DMS 273 (cell line): ENCODE measurements around the gene MAS1L.

Experiments
- DNase-seq: peaks from one replicate; lab custom pipeline; 2025; ENCODE audit not compliant: unreplicated experiment; lab: John Stamatoyannopoulos, UW

MAS1L gene

DNA sequence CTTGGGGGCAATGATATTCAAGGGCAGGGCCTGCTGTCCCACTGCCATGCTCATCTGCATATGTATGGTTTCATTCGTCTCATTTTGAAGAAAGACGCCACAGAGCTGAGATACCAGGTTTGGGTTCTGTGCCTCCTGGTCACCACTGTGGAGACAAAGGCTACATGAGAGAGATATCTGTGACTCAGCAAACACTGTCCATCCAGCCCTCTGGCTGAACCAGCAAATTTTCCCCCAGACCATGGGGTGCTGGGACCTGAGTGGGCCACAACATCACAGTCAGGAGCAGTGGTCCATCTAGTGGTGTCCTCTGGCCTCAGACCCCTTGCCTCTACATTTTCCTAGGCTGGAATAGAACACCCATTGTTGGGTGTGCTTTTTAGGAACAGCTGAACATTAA lies at the start of gene MAS1L:
Gene MAS1L, minus strand, starts transcription at position 297 of the 400 bp plus-strand sequence. Its CDS starts 54 bp downstream, at position 243.
- no peak for DNase-seq

DNA sequence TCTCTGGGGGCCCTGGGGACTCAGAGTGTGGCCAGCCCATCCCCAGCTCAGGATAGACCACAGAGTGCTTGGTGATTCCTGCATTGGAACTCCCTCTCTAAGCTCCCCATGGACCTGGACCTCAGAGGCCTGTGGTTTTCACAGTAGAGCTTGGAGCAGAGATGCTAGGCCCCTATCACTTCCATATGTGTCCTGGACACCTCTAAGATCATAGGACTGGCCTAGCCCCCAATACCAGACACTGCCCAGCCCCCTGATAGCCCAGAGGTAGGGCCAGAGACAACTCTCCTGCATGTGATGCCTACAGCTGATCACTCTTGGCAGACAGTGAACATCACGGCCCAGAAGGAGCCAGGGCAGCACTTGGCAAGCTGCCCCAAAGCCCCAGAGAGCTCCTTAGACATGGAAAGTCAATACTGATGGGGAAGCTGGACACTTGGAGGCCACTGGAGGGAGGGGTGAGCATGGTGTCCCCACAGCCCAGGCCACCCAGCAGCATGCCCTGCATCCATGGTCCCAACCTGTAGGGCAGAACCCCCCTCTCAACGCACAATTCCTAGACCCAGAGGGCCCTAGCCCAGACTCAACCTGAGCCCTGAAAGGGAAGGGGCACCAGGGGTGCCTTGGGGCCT lies 44.7 kb upstream of the MAS1L start:
- no peak for DNase-seq

DNA sequence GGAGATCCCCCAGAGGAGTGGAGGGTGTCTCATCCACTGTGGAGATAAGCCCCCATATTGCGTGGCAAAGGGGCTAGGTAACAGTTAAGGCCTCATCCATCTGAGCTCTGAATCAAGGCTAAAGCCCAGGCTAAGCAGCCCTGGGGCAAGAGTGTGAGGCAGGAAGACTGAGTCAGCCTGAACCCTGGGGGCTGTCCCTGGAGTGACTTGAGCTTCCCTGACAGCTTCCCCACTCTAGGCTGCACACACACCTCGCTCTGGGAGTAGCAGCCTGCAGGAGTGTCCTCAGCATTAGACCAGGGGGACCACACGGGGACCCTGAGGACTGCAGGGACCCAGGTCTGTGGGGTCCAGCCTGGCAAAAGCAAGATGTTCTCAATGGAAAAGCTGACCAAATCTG lies 43.9 kb upstream of the MAS1L start:
- DNase-seq, result no peak

DNA sequence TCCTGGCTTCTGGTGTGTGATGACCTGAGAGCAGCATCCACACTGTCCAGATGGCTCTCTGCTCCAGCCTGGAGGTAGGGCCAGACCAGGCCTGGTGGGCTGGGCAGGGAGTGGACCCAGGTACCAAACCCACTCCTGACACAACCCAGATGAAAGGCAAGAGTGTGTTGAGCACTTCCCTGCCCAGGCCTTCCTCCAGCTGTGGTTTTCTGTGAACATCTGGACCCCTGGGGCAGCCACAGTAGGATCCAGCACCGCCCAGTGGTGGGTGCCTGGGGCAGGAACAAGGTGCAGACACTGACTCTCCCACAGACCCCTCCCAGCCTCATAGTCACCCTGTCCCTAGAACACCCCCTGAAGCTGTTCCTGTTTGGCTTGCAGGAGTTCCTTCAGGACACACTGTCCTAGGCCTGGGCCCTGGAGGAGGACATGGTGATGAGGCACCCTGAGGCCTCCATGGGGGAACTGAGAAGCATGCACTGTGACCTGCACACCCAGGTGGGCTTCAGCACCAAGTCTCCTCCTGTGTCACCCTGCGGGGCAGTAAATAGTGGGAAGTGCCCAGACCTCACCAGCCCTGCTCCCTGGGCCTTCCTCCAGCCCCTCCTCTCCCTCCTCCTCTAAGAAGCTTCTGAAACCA lies 43.0 kb upstream of the MAS1L start:
- DNase-seq, result no peak

GRCh38 chr6:29529956-29530355 lies 42.2 kb upstream of the MAS1L start:
- no peak for DNase-seq

GRCh38 chr6:29528988-29529560 lies 41.3 kb upstream of the MAS1L start:
- no peak for DNase-seq

DNA sequence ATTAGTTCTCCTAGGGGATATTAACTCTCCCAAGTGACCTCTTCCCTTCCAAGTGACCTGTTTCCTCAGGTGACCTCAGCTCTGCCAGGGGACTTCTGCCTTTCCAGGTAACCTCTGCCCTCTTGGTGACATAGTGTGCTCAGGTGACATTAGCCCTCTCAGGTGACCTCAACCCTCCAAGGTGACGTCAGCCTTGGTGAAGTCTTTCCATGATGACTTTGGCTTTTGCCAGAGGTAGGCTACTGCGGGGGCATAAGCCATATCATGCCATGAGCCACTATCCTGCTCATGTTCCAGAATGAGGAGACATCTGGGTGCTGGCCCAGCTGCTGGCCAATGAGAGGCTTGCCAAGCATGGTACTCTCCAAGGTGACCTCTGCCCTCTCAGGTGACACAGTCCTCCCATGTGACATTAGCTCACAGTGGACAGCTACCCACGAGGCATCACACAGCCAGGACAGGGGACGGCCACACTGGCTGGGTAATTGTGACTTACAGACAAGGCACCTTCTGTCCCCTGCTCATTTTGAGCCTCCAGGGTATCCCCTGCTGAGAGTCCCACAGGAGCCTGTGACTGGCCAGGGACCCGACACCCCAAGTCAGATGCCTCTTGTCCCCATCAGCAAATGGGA lies 40.7 kb upstream of the MAS1L start:
- DNase-seq, result no peak

DNA sequence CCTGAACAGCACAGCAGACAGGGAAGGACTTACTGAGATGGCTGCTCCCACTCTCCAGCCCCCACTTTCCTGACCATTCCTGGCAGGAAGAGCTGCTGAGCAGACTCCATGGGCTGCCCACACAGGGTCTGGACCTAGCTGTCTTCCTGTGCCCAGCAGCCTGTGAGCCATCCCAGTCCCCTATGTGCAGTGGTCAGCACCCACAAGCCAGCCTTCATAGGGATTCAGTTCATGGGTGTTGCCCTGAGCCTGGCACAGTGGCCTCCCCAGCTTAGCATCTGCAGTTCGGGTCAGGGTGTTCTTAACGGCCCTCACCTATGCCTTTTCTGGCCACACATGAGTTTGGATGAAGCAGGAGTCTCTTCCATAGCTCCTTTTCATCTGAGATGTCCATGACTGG lies 39.8 kb upstream of the MAS1L start:
- DNase-seq, result no peak

- DNase-seq, result no peak
These were observed 39.4 kb upstream of the MAS1L start for GRCh38 chr6:29527126-29527525.

GRCh38 chr6:29525311-29525639 lies 37.5 kb upstream of the MAS1L start:
- no peak for DNase-seq

DNA sequence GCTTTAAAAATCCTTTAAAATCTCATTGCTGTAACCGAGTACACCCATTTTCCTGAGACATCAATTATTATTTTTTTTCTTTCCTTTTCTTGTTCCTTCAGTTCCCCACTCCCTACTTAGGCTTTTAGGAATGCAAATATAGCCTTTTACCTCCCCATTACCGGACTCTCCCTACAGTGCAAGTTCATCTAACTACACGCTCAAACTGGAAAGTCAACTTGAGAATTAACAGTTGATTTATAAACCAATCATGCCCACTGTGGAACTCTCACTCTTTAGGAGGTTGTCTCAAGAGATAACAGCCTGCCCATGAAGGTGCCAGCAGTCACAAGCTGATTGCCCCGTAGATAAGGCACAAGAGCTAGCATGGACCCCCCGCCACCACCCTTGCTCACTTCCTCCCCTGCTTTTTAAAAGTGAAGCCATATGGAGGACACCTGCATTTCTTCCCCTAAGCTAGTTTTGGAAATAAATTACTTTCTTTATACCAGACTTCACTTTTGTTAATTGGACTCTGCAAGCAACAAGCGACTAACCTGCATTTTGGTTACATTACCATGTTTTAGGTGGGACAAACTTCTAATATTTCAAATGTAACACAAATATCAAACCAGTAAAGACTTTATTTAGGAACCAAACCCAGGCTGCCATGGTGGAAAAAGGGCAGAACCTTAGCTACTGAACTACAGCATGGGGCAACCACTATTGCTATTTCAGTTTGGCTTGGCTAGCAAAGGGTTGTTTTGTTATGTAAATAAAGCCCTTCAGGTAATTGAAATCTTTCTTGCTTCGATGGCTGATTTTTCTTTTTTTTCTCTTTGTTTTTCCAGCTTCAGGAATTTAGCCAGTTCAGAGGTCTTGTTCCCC lies 36.9 kb upstream of the MAS1L start:
- DNase-seq, result no peak

DNA sequence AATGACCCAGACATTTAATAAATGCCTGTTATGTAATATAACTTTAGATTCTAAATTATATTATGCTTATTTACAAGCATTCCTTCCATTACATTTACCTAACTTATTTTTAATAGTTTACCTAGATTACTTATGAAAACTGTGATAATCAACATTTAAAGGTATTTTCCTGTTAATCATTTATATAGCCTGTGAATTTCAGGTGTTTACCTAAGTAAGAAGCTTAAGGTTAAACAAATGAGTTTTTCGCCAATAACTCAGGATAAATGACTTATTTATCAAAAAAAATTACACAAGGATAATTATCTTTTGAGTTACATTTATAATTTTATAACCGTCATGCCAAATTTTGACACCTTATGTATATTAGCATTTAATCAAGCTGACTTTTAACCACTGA lies 36.3 kb upstream of the MAS1L start:
- DNase-seq, result no peak

GRCh38 chr6:29522227-29522626 lies 34.5 kb upstream of the MAS1L start:
- DNase-seq, result no peak

DNA sequence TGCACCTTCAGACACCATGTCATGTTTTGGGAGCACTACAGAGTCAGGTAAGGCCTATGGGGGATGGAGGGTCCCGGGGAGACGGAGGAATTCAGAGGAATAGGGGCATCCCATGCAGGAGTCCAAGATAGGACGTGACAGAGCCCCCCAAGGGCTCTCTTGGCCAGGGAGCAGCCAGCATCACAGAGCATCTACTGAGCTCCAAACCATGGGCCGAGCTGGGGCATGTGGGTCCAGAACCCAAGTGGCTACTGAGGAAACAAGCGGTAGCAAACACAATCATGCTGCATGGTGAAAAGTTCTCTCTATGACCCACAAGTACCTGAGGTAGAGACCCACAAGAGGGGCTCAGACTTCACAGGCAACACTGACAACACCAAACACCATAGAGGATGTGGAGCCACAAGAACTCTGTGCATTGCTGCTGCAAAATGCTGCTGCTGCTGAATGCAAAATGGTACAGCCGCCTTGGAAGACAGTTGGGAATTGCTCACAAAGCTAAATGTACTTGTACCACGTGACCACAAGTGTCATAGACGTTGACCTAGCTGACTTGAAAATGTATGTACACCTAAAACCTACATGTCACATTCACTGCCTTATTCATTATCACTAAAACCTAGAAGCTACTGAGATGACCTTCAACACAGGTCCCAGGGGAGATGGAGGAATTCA lies 33.4 kb upstream of the MAS1L start:
- no peak for DNase-seq

GRCh38 chr6:29520232-29520631 lies 32.5 kb upstream of the MAS1L start:
- DNase-seq, result no peak

DNA sequence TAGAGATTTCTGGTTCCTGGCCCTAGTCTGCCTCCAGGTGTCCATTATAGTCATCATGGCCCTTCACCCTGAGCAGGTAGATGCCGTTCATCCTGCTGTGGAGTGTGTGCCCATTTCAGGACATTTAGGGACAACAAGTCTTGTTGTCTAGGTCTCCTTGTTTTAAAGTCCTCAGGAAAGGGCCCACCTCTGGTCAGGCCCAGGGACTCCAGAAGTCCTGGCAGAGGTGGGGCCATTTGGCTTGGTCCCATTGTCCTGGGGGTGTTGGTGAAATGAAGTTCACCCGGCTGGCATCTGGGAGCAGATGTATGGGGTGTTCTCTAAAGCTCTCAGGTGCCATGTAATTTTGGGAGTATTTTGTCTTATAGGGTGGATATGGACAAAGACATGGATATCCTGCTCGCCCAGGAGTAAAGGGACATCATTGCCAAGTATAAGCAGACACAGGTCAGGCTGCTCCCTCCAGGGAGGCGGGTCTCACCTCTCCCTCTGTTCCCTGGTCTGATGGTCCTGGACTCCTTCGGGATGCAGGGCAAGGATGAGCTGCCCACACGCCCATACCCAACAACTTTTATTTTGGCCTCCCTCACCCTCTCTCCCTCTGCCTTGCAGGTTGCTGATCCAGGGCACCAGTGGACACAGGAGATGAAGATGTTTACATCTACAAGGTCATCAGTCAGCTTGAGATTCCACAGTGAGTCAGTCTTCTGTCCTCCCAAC lies 31.7 kb upstream of the MAS1L start:
- no peak for DNase-seq

DNA sequence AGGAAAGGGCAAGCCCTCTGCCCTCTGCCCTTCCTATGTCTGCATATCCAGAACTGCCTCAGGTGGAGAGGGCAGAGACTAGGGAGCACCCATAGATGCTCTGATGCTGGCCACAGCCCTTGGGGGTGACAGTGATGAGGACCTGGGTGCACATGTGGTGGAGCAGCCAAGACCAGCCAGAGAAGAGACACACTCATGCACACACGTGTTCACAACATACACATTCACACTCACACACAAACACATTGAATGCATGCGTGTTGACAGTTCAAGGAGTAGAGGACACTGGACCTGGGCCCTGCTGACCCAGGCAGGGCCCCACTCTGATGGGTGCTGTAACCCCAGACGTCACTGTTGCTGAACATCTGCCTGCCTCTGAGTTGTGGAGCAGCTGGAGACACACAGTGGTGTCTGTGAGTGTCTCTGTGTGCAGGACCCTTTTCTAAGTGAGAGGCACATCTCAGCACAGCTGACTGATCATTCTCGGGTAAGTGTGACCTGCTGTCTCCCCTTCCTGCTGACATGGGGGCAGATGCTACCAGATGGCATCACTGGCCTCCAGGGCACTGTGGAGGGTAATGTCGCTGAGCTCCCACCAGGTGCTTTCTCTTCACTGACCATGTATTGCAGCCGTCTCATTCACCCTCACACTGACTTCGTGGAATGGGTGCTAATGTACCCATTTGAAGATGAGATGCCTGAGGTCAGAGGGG lies 30.1 kb upstream of the MAS1L start:
- DNase-seq, result no peak

GRCh38 chr6:29517245-29517644 lies 29.5 kb upstream of the MAS1L start:
- DNase-seq, result no peak

GRCh38 chr6:29516108-29516507 lies 28.4 kb upstream of the MAS1L start:
- DNase-seq, result peak; percentile 13
